Measurements from ENCODE around the gene PITPNB.

Gene PITPNB

DNA sequence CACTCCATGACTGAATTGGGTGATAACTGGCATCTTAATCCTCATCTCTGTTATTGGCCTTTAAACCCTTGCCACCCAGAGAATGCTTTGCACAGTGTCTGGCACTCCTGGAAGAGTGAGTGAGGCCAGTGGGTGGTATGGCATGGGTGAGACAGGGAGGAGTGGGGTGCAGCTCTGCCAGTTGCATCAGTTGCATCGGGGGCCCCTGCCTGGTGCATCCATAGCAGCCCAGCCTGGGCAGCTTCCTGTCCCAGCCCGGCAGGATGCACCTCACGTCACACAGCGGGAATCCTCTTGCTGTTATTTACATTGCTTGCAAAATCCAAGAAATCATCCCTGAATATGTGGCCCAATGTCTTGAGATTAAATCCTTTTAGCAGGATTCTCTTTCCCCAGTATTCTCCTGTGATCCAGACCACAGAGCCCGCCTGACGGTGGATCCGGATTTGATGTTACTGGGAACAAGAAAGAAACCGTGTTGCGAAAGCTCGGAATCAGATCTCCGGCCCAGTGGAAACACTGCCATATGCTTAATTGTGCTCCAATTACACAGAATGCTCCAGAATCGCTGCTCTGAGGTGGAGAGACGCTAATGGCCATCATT is 79.9 kb downstream of the PITPNB start:
- Histone ChIP-seq H4K20me1 (ENCODE audit: insufficient read depth, low read length) (no peaks in the 10 kb centered on the region), H2AFZ (ENCODE audit: low read depth, low read length) (no peak overlapping the region), H3K9ac (ENCODE audit: low read length) (no peak overlapping the region), H3K27ac (ENCODE audit: low read length) (no peak overlapping the region), H3K36me3 (replicated peaks; ENCODE audit: low read depth, low read length) (peaks cover under 1% of the 10 kb centered on the region), H3K79me2 (ENCODE audit: low read length) (no peaks in the 10 kb centered on the region), H3K9me3 (ENCODE audit: insufficient read depth, low read length) (no peaks in the 10 kb centered on the region), H3K4me3 (ENCODE audit: low read length) (no peak overlapping the region), H3K4me1 (ENCODE audit: low read length) (no peaks in the 10 kb centered on the region; the same call in 1 of the 2 replicates), H3K27me3 (ENCODE audit: low read depth, low read length) (no peaks in the 10 kb centered on the region), H3K4me2 (ENCODE audit: low read length) (no peak overlapping the region)
- TF ChIP-seq EZH2phosphoT487 (IDR thresholded peaks at IDR 0.05; ENCODE audit: low read depth): no peak
- TF ChIP-seq, protein P1, sequence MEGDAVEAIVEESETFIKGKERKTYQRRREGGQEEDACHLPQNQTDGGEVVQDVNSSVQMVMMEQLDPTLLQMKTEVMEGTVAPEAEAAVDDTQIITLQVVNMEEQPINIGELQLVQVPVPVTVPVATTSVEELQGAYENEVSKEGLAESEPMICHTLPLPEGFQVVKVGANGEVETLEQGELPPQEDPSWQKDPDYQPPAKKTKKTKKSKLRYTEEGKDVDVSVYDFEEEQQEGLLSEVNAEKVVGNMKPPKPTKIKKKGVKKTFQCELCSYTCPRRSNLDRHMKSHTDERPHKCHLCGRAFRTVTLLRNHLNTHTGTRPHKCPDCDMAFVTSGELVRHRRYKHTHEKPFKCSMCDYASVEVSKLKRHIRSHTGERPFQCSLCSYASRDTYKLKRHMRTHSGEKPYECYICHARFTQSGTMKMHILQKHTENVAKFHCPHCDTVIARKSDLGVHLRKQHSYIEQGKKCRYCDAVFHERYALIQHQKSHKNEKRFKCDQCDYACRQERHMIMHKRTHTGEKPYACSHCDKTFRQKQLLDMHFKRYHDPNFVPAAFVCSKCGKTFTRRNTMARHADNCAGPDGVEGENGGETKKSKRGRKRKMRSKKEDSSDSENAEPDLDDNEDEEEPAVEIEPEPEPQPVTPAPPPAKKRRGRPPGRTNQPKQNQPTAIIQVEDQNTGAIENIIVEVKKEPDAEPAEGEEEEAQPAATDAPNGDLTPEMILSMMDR (IDR thresholded peaks at IDR 0.05; ENCODE audit: low read depth, low read length): no peak

DNA sequence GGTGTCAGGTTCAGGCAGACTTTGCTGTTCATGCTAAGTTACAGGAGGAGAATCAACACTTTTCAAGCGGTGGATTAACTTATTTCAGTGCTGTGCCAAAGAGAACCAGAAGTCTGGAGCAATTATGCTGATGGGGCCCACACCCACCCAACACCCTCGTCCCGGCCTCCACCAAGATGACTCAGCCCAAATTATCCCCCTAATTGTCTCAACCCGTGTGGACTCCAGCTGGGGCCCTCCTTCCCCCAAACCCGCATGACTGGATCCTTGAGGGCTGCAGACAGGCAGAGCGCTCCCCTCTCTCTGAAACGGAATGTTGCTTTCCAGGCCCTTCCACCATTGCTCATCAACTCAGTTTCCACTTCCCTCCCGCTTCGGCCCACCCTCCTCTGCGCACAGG is 82.9 kb downstream of the PITPNB start:
- Histone ChIP-seq H3K79me2 (ENCODE audit: low read length) (no peaks in the 10 kb centered on the region), H3K27ac (ENCODE audit: low read length) (no peak overlapping the region), H3K27me3 (ENCODE audit: low read depth, low read length) (no peaks in the 10 kb centered on the region), H3K9ac (ENCODE audit: low read length) (no peak overlapping the region), H3K9me3 (ENCODE audit: insufficient read depth, low read length) (no peaks in the 10 kb centered on the region), H3K4me2 (ENCODE audit: low read length) (no peak overlapping the region), H3K4me3 (ENCODE audit: low read length) (no peak overlapping the region), H3K36me3 (replicated peaks; ENCODE audit: low read depth, low read length) (no peaks in the 10 kb centered on the region), H2AFZ (ENCODE audit: low read depth, low read length) (no peak overlapping the region), H4K20me1 (ENCODE audit: insufficient read depth, low read length) (no peaks in the 10 kb centered on the region), H3K4me1 (ENCODE audit: low read length) (no peaks in the 10 kb centered on the region; the same call in 1 of the 2 replicates)
- TF ChIP-seq, protein P1 (IDR thresholded peaks at IDR 0.05; ENCODE audit: low read depth, low read length): no peak
- TF ChIP-seq EZH2phosphoT487 (IDR thresholded peaks at IDR 0.05; ENCODE audit: low read depth): no peak

DNA sequence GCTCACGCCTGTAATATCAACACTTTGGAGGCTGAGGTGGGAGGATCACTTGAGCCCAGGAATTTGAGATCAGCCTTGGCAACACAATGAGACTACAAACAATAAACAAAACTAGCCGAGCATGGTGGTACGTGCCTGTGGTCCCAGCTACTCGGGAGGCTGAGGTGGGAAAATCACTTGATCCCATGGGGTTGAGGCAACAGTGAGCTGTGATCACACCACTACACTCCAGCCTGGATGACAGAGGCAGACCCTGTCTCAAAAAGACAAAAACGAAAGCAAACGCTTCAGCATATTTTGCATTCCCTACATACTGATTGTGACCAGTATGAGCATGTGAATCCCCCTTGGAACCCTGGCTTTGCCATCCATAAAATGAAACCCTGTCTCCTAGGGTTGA is 83.6 kb downstream of the PITPNB start:
- TF ChIP-seq EZH2phosphoT487 (IDR thresholded peaks at IDR 0.05; ENCODE audit: low read depth): no peak
- TF ChIP-seq, protein P1 (IDR thresholded peaks at IDR 0.05; ENCODE audit: low read depth, low read length): no peak
- Histone ChIP-seq H3K4me1 (ENCODE audit: low read length) (no peaks in the 10 kb centered on the region; the same call in 1 of the 2 replicates), H3K79me2 (ENCODE audit: low read length) (no peaks in the 10 kb centered on the region), H3K9ac (ENCODE audit: low read length) (no peak overlapping the region), H3K27ac (ENCODE audit: low read length) (no peak overlapping the region), H3K36me3 (replicated peaks; ENCODE audit: low read depth, low read length) (no peaks in the 10 kb centered on the region), H3K4me3 (ENCODE audit: low read length) (no peak overlapping the region), H3K4me2 (ENCODE audit: low read length) (no peak overlapping the region), H3K27me3 (ENCODE audit: low read depth, low read length) (no peaks in the 10 kb centered on the region), H4K20me1 (ENCODE audit: insufficient read depth, low read length) (no peaks in the 10 kb centered on the region), H2AFZ (ENCODE audit: low read depth, low read length) (no peak overlapping the region), H3K9me3 (ENCODE audit: insufficient read depth, low read length) (no peaks in the 10 kb centered on the region)

DNA sequence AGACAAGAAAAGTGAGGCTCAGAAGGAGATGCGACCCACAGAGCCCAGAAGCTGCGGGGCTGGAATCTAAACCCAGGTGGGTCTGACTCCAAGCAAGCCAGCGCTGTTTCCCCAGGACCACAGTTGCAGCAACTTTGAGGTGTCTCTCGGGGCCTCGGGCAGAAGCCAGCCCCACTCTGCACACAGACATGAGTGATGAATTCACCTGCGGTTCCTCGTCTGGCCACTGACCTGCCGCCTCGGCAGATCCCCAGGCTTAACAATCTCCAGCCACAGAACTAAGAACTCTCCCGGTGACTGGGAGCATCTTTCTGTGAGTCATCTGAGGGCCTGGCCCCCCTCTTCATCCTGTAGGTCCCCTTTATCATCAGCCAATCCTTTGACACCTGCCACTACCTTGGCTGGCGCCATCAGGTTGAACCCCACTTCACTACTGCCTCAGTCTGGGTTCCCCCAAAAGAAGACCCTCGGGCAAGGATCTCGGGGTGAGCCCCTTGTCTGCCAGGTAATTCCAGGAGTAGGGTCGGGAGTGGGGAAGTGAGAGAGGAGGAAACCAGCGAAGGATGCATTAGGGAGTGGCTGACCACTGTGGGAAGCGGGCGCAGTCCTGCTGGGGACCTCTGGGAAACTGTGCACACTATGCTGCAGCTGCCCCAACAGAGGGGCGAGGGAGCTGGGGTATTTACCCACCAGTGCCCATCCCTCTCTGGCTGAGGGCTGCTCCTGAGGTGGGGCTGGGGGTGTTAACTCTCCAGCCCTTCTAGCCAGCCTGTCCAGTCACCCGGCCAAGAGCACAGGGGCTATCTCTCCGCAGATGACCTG is 84.5 kb downstream of the PITPNB start:
- TF ChIP-seq, protein P1 (IDR thresholded peaks at IDR 0.05; ENCODE audit: low read depth, low read length): no peak
- TF ChIP-seq EZH2phosphoT487 (IDR thresholded peaks at IDR 0.05; ENCODE audit: low read depth): no peak
- Histone ChIP-seq H2AFZ (ENCODE audit: low read depth, low read length) (no peak overlapping the region), H3K36me3 (replicated peaks; ENCODE audit: low read depth, low read length) (no peaks in the 10 kb centered on the region), H3K9ac (ENCODE audit: low read length) (no peak overlapping the region), H3K4me1 (ENCODE audit: low read length) (no peaks in the 10 kb centered on the region; the same call in 1 of the 2 replicates), H3K4me2 (ENCODE audit: low read length) (no peak overlapping the region), H3K79me2 (ENCODE audit: low read length) (no peaks in the 10 kb centered on the region), H3K27ac (ENCODE audit: low read length) (no peak overlapping the region), H4K20me1 (ENCODE audit: insufficient read depth, low read length) (0 out of 2 replicates have a peak, but pooled peaks cover under 1% of the 10 kb centered on the region), H3K9me3 (ENCODE audit: insufficient read depth, low read length) (no peaks in the 10 kb centered on the region), H3K4me3 (ENCODE audit: low read length) (no peak overlapping the region), H3K27me3 (ENCODE audit: low read depth, low read length) (no peaks in the 10 kb centered on the region)

Measured in OCI-LY3 (cell line).